Fibroblast of the conjunctiva (primary cell): Measurements from ENCODE around the gene LDB1.

Experiments used
- DNase-seq: peaks from one replicate; pipeline ENCODE4 v3.0.0-alpha.2; 2010; ENCODE audit warnings: low read depth

The LDB1 gene

GRCh38 chr10:102134416-102134815 lies 14.2 kb upstream of the LDB1 start:
- DNase-seq = no peak

- no peak for DNase-seq
Observed at GRCh38 chr10:102133373-102134195, 13.4 kb upstream of the LDB1 start.

DNA sequence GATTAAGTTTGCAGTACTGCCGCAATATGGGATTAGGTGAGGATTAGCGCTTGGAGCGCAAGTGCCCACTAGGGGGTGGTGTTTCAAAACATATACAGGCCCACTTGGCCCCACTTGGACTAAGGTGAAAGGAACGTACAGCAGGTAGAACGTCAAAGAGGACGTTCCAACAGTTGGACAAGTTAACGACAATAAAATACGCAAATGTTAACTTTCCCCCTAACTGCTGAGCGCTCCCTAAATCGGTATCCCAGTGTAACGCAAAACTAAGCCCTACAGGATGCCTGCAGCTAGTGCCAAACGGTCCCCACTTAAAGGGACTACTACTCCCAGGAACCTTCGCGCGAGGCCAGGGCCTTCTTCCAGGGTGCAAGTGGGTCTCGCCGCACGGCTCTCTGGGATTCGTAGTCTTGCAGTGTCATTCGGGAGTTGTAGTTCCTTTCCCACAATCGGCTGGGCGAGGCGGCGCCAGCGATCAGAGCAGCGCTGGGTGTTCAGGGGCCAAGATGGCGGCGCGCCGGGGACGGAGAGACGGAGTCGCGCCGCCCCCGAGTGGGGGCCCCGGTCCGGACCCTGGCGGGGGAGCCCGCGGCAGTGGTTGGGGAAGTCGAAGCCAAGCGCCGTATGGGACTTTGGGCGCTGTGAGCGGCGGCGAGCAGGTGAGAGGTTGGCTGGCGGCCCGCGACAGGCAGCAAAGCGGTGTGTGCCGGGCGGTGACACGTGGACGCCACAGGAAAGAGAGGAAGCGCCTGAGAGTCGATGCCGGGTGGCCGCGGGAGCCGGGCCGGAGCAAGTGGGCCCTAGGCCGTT lies 12.6 kb upstream of the LDB1 start, which contains the start of gene PPRC1:
Gene PPRC1, plus strand, starts transcription at position 478 of the 810 bp plus-strand sequence. Its CDS starts 29 bp downstream, at position 507.
- DNase-seq = peak; percentile 99

DNA sequence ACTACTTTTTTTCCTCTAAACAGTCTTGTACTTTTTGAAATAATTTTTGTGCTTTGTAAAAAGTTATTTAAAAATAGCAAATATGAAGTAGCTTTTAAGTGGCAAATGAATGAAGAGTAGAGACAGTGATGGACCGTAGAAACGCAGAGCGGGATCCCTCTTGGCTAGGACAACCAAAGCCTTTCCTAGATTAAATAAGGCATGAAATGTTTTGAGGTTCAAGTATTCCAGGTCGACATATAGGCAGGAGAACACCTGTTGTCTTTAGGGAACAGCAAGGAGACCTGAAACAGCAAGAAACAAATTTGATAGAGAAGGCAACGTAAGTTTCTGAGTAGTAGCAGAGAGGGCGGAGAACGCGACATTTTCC lies 12.0 kb upstream of the LDB1 start:
- no peak for DNase-seq

DNA sequence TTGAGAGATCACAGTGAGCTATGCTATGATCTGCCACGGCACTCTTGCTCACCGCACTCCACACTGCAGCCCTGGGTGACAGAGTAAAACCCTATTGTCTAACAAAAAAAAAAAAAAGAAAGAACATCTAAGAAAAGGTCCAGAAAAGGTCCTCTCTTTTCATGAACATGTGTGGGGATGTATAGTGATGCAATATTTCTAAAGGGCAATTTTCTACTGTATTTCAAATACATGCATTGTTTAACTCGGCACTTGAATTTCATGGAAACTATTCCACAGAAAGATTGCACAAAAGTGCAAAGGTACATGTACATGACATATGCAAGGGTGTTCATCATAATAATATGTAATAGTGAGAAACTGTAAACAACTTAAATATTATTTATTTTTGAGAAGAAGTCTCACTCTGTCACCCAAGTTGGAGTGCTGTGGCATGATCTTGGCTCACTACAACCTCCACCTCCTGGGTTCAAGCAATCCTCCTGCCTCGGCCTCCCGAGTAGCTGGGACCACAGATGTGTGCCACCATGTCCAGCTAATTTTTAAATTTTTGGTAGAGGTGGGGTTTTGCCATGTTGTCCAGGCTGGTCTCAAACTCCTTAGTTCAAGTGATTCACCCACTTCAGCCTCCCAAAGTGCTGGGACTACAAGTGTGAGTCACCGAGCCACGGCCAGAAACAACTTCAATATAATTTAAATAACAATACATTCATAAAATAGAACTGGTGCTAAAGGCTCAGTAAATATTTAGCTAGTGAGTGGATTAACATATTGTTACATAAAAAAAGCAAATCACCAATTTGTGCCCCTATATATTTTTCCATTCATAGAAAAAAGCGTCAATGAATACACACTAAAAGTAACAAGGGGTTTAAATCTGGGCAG lies 11.4 kb upstream of the LDB1 start:
- no peak for DNase-seq

DNA sequence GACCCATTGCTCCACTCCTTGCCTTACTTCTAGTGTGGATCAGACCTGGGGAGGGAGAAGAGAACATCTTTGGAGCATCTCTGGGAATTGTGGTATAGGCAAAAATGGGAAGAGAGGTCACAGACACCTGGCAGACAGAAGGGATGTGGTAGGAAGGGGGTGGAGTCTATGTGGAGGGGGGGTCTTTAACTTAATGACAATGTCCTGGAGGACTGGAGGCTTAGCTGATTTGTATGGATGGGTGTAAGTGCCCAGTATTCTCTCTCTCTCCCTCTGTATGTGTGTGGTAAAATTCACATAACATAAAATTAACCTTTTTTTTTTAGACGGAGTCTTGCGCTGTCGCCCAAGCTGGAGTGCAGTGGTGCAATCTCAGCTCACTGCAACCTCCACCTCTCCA lies 3.1 kb upstream of the LDB1 start:
- no peak for DNase-seq

DNA sequence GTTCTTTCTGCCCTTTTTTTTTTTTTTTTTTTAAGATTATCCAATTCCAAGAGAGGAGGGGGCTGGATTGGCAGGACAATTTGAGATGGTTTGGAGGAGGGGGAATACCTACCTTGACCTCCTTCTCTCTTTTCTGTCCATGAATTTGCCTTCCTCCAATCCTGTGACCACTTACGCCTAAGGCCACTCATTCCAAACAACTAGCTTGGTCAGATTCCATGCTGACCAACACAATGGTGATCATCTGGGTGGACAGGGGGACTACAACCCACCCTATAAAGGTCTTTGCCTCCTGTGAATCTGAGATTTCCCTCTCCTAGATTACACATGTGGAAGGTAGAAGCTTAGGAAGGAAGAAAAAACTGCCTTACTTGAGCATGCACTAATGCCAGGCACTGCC lies 2.3 kb upstream of the LDB1 start:
- no peak for DNase-seq

DNA sequence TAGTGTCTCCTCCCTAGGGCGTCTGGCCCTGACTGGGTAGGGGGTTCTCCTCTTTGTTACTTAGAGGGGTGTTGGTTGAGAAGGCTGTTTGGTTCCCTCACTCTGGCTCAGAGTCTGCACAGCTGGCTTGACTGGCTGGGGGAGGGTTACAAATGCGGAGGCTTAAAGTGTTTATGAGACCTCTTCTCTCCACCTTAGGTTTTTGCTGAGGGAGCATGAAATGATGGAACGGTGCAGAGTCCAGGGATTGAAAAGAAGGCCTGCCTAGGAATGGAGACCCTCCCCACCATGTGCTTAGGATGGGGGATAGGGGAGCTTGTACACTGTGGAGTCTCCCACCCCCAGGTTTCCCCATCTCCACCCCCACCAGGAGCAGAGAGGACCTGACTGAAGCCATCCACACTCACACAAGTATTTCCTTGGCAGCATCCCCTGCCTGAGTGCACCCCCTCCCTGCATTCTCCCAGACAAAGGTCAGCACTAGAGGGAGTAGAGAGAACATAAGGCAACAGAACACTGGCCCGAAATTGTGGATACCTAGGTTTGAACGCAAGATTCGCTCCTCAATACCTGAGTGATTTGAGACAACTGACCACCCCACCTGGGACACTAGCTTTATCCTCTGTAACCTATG lies 1.7 kb upstream of the LDB1 start:
- no peak for DNase-seq

DNA sequence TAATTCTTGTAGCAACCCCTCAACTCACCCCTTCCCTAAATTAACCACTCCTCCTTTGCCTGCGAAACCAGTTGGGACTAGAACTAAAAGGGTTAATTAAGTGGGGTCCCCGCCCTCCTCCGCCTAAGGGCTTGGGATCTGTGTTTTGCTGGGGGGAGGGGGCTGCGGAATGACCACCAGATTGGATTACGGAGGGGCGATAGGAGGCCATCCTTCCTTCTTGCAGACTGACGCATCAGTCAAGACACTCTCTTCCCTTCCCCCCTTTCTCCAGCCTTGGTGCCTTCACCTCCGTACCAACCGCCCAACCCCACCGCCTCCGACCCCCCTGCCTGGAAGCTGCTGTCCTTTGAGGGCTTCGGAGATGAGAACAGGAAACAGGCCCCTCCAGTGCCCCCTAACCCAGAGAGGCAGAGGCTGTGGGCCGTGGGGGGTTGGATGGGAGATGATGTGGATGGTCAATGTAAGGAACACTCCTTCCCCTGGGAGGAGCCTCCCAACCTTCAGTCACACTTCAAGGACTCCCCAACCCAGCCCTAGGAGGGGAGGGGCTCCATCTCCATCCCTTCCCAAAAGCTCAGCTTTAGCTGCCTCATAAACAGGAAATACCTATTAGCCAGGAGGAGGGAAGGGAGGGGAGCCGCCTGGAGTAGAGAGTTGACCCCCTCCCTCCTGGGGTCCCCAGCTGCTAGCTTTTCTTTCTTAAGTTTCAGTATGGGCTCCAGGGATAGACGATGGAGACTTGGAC lies 997 bp upstream of the LDB1 start:
- peak; percentile 63 for DNase-seq

DNA sequence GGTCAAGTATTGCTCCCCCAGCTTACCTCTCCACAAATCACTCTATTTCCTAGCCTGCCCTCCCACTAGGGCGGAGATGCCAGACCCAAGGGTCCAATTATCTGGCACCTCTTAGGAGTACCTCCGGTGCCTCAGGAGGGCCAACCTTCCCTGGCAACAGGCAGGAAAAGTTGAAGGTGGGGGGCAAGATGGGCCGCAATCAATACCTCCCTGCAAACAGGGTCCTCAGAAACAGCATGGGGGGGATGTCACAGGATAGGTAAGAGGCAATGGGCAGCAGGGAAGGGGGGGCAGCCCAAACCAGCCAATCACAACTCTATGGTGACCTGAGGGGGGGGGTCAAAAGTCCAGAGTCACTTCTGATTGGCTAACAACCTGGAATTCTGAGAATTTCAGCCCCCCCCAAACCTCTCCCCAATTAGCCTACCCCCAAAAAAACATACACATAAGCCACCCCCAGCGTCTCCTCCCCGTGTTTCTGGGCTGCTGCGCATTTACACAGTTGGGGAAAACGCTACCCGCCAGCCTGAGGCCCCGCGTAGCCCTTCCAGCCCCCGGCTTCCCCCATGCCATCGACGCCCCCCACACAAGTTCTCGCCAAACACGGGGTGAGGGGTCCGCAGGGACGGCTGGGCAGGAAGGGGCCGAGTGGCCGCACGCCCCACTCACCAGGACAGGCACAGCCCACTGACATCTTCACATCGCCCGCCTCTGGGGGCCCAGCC lies 589 bp downstream of the LDB1 start:
- no peak for DNase-seq

DNA sequence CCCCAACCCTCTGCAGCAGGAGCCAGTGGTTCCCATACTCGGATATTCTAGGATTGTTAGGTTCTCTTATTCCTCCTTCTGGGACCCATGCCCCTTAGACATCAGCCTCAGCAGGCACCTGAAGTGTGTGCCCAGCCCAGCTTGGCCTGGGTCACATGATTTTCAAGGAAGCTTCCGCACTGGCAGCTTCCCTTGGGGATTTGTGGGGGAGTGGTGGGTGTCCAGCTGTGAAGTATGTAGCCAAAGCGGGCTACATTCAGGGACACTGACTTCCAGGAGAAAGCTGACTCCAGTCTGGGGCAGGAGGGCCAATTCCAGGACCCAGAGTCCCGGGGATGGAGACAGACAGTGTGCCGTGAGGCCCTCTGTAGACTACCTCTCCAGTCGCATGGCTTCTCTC lies 1.3 kb downstream of the LDB1 start:
- DNase-seq = no peak

DNA sequence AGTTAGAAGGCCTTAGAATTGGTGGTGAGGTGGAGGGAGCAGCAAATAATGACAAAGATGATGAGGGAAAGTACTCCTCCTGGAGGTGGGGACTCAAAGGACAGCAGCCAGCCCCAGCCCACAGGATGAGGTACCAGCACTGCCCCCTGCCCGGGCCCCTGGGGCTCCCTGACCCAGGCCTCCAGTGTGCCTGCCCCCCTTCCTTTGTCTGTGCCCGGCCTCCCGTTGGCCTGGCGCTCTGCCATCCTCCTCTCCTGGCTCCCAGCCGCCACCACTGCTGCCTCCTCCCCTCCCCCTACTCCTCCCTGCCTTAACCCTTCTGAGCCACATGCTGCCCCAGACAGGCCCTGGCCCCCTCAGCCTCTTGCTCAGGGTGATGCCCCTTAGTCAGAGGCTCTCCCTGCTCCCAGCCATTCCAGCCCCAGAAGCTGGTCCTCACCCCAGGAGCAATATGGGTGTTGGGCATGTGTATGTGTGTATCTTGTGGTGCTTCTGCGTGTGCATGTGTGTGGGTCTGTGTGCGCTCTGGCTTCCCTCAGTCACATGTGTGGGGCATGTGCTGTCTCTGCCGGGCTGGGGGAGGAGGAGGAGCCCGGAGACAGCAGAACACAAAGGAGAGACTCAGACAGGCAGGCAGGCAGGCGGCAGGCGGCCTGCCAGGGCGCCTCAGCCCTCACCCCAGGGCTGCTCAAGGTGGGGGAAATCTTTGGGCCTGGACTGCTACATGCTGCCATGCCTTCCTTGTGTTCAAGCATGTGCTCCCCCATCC lies 2.6 kb downstream of the LDB1 start:
- peak; percentile 72 for DNase-seq

DNA sequence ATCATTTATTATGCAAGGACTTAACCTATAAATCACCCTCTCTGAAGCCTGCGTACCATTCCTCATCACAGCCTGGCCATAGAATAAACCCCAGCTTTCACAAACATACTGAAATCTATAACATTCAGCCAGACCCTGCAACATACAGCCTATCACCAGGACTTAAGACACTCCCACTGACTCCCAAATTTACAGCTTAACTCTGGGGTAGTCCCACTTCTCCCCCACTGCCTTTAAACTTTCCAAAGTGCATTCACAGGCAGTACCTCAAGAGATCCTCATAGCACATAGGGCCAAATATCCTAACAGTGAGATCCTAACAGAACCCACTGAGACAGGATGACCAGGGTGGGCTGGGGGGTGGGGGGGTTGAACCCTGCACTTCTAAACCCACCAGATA lies 3.5 kb downstream of the LDB1 start:
- no peak for DNase-seq

DNA sequence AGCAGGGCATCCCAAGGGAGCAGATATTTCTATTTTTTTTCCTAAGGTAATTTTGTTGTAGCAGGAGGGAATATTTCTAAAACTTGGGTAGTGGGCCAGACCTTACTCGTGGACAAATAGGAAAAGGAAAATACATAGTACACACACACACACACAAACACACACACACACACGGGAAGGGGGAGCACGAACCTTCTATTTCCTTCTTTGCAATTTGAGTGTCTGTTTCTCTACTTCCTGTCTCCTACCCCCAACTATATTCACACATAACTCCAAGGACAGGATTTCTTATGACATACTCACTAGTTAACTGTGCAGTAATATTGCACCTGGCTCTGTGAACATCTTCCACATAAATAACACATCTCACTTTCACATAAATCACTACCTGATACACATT lies 4.4 kb downstream of the LDB1 start:
- DNase-seq = no peak

GRCh38 chr10:102114861-102115618 lies 5.1 kb downstream of the LDB1 start:
- DNase-seq = no peak

GRCh38 chr10:102113956-102114857 lies 6.0 kb downstream of the LDB1 start:
- no peak for DNase-seq

- no peak for DNase-seq
Observed at GRCh38 chr10:102113261-102113955, 6.8 kb downstream of the LDB1 start.
